Hypothalamus (tissue), 51 donors: ENCODE data around the gene SMPDL3B.
A peak's percentile ranks its signal among the peaks of the same experiment; 100 is the strongest.
"Not testable (repeated sequence)": the region's sequence is repeated elsewhere in the genome, so short reads cannot be mapped to it uniquely, and the experiment has no call there.

ENCODE experiments used
- DNase-seq, 51 donors: peaks; one replicate each; lab custom pipeline; 2025; lab: John Stamatoyannopoulos, UW

SMPDL3B gene

DNA sequence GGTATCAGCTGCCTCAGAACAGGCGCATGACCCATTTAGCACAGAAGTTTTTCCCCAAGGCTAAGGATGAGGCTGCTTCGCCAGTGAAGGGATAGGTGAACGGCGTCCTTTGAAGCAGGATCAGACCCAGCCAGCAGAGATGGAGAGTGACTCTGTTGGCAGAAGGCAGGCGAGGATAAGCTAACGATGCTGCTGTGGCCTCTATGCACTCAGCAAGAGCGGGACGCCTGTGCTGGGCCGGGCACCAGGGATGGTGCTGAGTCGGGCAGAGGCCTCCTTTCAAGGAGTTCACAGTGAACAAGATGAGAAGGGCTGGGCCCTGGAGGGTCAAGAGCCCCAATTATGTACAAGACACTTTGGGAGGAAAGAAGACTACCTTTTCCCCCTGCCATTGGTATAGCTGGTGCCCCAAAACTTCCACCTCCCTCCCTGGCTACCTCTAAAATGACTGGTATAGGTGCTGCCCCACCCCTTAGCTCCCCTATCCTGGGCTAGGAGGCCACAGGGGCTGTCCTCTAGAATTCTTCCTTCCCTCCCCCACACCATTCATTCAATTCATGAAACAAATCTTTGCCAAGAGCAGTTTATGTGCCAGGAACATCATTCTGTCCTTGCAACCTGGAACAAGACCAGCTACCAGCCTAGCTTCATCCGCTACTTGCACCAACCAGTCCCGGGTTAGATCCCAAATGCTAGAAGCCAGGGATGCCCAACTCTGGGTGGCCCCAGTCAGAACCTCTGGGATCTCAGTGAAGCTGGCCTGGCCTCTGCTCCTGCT is 32.5 kb downstream of the SMPDL3B start:
- peak in 4 of 51 donors; percentile 11 to 25 (median 18) for DNase-seq

DNA sequence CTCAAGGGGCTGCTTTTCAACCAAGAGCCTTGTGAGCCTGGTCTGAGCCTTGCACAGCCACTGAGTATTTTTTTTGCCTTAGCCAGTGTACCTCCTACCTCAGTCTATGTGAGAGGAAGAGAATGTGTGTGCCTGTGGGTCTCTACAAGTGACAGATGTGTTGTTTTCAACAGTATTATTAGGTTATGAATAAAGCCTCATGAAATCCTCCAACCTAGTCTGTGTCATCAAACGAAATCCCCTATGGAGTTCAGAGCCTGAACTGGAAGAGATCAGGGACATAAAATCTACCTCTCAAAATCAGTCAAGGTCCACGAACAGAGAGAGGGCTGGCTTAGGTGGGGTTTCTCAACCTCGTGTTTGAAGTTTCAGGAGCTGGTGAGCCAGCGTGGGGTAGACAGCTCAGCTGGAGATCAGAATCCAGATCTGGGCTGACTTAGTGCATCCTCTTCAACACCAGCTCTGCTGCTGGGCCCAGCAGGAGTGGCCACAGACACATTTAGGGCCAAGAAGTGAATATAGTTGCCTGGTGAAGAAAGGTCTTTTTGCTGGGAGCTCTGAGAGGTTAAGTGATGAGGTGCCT is 33.2 kb downstream of the SMPDL3B start:
- no peak for DNase-seq

DNA sequence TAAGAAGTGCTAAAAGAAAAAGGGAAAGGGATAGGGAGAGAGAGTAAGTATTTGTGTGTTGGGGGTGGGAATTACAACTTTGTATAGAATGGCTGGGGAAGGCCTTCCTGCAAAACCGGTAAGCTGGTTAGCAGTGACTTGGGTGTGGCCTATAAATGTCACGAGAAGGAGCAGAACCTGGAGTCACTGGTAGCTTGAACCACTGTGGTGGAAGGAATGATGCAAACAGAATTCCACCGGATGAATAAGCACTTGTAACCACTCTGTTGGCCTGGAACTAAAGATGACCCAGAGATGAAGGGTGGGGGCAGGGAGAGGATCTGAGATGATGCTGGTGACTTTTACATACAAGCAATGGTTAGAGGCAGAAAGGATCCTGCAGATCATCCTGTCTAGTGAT is 33.9 kb downstream of the SMPDL3B start:
- no peak for DNase-seq

DNA sequence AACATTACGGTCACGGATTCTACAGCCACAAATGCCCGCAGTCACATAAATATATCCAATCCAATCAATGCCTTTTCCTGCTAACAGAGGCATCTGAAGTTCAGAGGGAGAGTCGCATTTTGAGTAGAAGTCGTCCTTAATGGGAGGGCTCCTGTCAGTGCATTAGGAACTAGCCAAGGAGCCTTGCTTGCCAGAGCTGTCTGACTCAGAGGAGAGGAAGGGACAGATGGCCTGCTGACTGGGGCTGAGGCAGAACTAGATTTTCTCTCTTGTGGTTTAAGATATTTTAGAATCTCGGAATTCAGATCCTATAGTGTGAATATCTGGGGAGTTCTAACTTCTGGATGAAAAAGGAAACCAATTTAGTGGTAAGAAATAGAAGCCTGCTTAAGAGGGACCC is 35.6 kb downstream of the SMPDL3B start:
- DNase-seq, result peak in 8 of 51 donors; percentile 15 to 58 (median 30)

DNA sequence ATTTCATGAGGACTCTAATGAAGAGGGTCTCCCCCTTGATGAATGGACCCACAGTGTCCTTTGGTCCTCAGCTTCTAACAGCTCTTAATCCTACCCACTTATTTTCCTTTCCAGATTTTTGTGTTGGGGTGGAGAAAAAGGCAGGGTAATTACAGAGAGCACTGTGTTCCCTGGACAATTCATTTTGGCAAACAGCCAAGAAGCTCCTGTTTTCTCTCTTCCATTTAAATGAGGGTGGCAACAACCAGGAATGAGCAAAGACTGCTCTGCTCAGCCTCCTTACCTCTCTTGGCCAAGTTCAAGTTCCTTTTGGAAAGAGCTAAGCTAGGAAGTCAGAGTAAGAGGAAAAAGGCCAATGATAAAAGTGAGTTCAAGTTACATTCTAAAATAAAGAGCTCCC is 36.9 kb downstream of the SMPDL3B start:
- DNase-seq, result peak in 6 of 51 donors; percentile 13 to 54 (median 32)

DNA sequence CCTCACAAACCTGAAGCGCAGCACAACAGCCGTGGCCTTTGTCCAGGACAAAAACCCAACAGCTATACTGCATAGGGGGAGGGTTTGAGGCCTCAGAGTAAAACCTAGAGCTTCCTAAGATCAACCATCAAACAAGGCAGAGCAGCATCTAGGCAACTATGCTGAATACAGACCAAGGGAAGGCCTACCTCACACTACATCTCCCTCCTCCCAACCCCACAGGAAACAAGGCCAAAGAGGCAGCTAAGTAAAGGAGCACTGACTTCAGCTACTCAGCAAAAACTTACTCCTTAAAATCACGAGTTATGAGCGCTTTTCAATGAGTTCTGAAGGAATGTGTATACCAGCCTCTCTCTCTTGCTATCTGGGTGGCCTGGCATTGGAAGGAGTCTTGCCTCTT is 37.3 kb downstream of the SMPDL3B start:
- DNase-seq, result no peak

DNA sequence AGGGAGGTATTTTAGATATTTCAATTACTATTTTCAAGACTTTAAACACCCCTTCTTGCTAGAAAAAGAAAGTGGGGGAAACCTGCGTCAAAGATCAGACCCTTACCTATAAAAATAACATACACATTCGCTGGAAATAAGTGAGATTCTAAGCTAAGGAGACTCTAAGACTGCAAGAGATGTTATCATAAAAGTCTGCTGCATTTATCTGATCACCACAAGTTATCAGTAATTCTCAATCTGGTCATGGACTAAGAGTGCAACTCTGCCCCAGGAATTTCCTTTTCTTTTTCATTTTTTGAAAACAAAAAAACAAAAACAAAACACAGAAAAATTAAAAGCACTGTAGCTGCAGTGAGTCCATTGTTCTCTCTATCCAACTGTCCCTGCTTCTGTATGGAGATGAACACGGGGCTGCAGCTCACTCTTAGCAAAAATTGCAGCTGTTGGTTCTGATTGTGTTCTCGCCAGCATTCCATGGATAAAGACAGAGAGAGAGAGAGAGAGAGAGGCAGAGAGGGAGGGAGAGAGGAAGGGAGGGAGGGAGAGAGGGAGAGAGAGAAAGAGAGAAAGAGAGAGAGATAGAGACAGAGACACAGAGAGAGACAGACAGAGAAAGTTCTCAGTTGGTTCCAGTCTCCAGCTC is 39.1 kb downstream of the SMPDL3B start:
- DNase-seq, result peak in 3 of 51 donors; percentile 12 to 27 (median 18)

DNA sequence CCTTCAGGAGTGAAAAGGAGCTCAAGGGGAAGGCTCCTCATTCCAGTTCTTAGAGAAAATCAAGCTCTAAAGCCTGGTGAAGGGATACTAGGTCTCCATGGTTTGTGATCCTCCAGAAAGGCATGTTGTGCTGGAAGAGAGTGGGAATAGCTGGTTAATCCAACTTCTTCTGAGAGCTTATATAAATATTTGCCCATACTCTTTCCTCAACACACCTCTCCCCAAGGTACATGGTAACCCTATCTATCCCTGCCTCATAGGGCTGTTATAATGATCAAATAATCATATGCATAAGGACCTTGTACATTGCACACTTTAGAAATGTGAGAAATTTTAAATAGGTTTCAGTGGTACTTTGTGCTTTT is 39.6 kb downstream of the SMPDL3B start:
- no peak for DNase-seq

DNA sequence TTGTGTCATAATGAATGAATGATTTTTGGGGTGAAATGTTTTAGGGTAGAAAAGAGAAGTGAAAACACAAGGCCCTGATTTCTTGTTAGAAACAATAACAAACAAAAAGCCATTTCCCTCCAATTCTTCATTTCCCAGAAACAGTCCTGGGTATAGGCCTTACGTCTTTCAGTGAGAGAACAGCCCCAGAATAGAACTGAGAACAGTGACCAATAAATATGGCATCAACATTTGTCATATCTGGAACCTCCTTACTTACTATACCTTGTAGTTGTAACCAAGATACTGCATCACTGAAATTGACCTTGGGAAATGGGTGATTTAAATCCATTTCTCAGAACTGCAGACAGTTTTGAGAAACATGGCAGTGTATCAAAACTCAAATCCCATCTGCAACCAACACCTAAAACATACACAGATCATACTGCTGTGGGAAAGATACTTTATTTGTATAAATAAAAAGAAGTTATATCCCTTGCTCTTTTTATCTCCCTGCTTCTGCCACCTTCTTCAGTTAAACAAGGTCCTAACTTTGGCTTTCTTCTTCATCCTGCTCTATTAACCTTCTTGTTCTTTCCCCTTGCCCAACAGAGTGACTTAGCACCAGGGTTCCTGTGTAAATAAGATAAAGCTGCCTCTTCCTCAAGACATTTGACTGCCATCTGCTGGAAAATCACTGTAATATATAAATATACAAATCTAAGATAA is 44.5 kb downstream of the SMPDL3B start:
- DNase-seq, result peak in 1 of 51 donors; percentile 53

DNA sequence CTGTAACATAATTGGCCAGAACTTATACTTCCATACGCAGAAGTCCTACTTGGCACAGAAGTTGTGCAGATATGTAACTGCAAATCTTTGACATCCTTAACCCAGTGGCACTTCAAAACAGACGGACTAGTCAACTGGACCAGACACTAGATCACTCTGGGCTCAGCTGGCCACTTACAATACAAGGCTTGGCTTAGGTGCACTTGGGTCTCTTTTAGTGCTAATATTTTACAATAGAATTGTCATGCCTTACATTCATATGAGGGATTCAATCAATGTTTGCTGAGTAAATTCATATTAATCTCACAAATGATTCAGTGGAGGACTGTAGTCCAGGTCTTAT is 45.0 kb downstream of the SMPDL3B start:
- no peak for DNase-seq

DNA sequence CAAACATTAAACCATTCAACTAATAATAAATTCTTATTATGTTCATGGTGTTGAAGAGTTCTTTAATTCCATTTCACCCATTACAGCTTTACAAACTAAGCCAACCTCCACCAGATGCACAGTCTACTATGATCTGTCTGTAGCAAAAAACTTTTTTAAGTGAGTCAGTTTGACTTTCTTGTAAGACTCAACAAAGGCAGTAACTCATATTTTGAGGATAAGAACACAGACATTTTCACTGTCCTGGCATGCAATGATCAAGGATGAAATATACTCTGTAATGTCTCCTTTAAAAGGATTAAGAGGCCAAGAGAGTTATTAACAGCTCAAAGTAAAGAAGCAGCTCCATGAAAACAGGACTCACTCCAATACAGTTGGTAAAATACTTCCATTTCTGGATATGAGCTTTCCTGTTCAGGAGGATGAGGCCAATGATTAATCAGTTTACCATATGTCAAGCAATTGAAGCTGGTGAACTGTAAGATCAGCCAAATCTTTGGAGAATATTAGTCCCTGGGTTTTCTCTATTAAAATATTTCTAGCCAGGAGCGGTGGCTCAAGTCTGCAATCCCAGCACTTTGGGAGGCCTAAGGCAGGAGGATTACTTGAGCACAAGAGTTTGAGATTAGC is 45.5 kb downstream of the SMPDL3B start:
- no peak for DNase-seq

DNA sequence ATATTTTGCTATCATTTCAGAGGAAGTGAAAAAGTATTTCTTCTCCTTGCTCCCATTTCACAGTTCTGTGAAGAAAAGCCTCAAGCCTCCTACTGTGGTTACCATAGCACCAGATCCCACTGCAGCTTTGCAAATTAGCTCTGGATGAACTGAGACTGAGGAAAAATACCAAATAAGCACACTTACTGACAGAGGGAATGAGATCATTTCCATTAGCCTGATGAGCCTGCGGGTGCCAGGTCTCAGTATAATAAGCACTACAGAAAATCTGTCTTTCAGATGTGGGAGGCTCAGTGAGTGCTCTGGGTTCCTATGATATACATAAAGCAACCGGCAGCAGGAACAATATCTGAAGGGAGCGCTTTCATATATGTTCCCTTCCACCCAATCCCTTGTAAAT is 46.3 kb downstream of the SMPDL3B start:
- DNase-seq, result peak in 4 of 51 donors; percentile 17 to 34 (median 26)

DNA sequence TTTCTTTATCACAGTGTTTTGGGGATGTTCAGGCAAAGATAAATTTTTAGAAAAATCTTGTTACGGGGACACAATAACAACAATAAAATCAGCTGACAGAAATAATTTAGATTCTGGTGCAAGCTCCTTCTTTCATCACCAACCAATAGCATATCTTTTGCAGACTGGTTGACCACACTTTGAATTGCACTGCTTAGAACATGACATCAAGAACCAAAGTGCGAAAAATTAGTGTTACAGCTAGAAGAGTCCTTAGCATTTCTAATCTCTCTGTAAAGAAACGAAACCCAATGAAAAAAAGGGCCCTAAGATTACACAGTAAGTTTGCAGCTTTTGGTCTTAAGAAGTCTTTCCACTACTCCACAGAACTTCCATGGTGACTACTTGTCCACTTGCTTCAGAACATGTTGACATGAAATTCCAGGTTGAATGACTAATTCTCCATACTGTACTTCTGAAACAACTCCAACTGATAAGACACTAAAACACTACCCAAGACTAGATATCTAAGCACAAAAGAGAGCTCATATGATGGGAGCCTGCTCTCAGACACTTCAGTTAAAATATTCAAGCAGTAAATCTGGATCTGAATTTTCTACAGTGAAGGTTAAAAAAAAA is 56.2 kb downstream of the SMPDL3B start:
- no peak for DNase-seq

DNA sequence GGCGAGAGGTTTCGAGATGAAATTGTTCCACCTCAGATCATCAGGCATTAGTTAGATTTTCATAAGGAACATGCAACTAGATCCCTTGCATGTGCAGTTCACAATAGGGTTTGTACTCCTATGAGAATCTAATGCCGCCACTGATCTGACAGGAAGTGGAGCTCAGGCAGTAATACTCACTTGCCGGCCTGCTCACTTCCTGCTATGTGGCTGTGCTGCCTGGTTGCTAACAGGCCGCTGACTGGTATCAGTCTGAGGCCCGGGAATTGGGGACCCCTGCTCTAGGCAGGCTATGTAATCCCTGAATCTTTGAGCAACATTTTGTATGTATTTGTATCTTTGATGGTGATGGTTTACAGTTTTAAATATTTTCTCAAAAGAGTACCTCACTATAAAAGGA is 57.5 kb downstream of the SMPDL3B start:
- no peak for DNase-seq

DNA sequence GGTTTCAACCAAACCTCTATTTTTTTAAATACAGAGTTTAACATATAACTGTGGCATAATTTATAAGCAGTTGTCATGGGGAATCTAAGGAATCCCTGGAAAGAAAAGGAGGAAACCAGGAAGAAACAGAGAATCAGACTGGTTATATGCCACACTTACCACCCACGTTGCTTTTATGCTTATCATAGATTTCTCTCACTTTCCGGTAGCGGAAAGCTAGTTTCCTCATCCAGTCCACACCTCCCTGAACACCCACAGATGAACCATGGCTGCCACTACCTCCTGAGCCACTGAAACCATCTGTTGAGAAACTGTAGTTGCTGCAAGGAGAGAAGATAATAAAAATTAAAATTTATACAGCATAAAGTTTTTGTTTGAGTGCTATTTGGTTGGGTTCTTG is 58.4 kb downstream of the SMPDL3B start:
- DNase-seq, result no peak

DNA sequence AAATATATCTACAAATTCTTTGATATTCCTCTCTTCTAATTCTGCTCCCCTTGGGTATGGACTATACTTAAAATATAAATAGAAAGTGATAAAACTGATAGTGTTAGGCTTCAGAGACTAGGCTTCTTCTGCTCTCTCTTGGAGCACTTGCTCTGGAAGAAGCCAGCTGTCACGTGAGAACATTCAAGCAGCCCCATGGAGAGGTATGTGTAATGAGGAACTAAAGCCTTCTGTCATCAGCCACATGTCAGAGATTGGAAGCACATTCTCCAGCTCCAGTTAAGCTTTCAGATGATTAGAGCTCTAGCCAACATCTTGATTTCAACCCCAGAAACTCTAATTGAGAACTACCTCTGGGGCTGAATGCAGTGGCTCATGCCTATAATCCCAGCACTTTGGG is 59.3 kb downstream of the SMPDL3B start:
- no peak for DNase-seq

DNA sequence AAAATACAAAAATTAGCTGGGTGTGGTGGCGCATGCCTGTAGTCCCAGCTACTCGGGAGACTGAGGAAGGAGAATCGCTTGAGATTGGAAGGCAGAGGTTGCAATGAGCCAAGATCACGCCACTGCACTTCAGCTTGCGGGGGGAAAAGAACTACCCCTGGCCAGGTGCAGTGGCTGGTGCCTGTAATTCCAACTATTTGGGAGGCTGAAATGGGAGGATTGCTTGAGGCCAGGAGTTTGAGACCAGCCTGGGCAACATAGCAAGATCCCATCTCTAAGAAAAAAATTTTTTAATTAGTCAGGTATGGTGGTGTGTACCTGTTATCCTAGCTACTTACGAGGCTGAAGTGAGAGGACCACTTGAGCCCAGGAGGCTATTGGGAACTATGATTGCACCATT is 59.7 kb downstream of the SMPDL3B start:
- not testable (repeated sequence) for DNase-seq

DNA sequence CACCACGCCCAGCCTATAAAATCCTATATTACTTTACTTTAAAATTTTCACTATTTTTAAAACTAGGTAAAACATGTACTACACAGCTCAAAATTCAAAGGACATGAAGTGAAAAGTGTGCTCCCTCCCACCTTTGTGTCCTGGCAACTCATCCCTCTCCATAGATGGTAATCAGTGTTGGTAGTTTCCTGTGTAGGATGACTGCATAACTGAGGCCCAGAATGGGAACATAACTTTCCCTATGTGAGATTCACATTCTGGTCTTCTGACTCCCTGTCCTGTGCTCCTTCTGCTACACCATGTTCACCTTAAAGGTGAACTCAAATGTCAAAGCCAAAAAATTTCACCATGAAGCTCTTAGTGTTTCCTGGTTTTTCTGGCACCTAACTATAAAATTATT is 64.3 kb downstream of the SMPDL3B start:
- no peak for DNase-seq

DNA sequence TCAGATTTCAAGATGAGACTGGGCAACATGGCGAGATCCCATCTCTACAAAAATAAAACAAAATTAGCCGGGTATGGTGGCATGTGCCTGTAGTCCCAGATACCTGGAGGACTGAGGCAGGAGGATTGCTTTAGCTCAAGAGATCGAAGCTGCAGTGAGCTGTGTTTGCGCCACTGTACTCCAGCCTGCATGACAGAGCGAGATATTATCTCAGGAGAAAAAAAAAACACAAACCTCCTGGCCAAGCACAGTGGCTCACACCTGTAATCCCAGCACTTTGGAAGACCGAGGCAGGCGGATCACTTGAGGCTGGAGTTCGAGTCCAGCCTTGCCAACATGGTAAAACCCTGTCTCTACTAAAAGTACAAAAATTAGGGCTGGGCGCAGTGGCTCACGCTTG is 67.8 kb downstream of the SMPDL3B start:
- DNase-seq, result no peak

DNA sequence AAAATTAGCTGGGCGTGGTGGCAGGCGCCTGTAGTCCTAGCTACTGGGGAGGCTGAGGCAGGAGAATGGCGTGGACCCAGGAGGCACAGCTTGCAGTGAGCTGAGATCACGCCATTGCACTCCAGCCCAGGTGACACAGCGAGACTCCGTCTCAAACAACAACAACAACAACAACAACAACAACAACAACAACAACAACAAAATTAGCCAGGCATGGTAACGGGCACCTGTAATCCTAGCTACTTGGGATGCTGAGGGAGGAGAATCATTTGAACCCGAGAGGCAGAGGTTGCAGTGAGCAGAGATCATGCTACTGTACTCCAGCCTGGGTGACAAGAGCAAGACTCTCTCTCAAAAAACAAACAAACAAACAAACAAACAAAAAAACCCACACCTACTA is 68.3 kb downstream of the SMPDL3B start:
- not testable (repeated sequence) for DNase-seq
